Measurements from ENCODE around the gene SCRT2.

- TF ChIP-seq CTCF (IDR thresholded peaks at IDR 0.05; ENCODE audit: insufficient read depth, low read depth, low read length), result no peak
- TF ChIP-seq EZH2 (IDR thresholded peaks at IDR 0.05; ENCODE audit: insufficient read depth, low read length), result no peak
Observed at GRCh38 chr20:652615-653109, 22.9 kb downstream of the SCRT2 start.

All from astrocyte (in vitro differentiated cells and primary cell).